ENCODE measurements around the gene MED31.

DNA sequence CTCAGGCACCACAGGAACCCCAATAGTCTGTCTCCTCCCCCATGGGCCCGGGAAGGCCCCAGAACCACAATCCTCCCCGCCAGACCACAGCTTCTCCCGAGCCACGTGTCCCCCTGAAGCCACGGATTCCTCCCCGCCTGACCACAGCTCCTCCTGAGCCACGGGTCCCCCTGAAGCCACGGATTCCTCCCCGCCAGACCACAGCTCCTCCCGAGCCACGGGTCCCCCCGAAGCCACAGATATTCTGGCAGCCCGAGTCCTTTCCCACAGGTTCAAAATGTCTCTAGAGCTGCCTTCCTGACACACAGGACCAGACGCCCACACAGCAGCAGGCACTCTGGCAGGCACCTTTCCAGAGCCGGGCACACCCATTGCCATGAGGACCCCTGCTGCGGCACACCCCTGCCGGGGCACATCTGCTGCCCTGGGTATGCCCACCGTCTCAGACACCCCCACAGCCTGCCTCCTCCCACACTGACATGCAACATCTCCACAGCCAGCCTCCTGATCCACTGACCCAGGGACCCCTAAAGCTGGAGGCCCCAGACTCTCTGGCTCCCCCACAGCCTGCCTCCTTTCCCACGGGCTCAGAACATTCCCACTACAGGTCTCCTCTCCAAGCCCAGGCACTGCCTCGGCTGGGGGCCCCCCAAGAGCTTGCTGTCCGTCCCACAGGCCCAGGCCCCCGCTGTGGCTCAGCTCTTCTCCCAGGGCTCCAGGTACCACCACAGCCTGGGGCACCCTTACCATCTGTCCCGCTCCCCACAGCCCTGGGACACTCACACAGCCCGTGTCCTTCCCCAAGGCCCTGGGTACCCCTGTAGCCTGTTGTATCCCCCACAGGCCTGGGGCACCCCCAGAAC, 13.1 kb downstream of the MED31 start:
- TF ChIP-seq, protein P1, sequence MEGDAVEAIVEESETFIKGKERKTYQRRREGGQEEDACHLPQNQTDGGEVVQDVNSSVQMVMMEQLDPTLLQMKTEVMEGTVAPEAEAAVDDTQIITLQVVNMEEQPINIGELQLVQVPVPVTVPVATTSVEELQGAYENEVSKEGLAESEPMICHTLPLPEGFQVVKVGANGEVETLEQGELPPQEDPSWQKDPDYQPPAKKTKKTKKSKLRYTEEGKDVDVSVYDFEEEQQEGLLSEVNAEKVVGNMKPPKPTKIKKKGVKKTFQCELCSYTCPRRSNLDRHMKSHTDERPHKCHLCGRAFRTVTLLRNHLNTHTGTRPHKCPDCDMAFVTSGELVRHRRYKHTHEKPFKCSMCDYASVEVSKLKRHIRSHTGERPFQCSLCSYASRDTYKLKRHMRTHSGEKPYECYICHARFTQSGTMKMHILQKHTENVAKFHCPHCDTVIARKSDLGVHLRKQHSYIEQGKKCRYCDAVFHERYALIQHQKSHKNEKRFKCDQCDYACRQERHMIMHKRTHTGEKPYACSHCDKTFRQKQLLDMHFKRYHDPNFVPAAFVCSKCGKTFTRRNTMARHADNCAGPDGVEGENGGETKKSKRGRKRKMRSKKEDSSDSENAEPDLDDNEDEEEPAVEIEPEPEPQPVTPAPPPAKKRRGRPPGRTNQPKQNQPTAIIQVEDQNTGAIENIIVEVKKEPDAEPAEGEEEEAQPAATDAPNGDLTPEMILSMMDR (IDR thresholded peaks at IDR 0.05), result no peak
- TF ChIP-seq POLR2A (IDR thresholded peaks at IDR 0.05), result no peak

All from adrenal gland (tissue), 5 donors.